Stimulated activated CD4-positive, alpha-beta T cell treated with anti-CD3 and anti-CD28 coated beads, Interleukin-1b, Interleukin-23, amount 100 ng/mL, for 4 hours (primary cell): Measurements from ENCODE around the gene THSD7B.

Source experiments
- DNase-seq, 2 donors: peaks; one replicate each; pipeline ENCODE4 v3.0.0-alpha.2; 2020; ENCODE audit warnings: low read depth in 2 of 2

The THSD7B gene

GRCh38 chr2:137381731-137382130, 616.4 kb downstream of the THSD7B start:
- no peak for DNase-seq

- no peak for DNase-seq
These were observed 618.0 kb downstream of the THSD7B start for GRCh38 chr2:137383391-137383790.

- DNase-seq, result no peak
These were observed 621.7 kb downstream of the THSD7B start for GRCh38 chr2:137387044-137387443.

- DNase-seq, result no peak
These were observed 640.2 kb downstream of the THSD7B start for GRCh38 chr2:137405496-137405895.

GRCh38 chr2:137411585-137411984, 646.2 kb downstream of the THSD7B start:
- DNase-seq, result no peak

GRCh38 chr2:137420744-137421143, 655.4 kb downstream of the THSD7B start:
- no peak for DNase-seq

- no peak for DNase-seq
These were observed 669.8 kb downstream of the THSD7B start for GRCh38 chr2:137435162-137435561.

GRCh38 chr2:137437386-137437785, 672.0 kb downstream of the THSD7B start:
- no peak for DNase-seq

- DNase-seq, result no peak
These were observed 679.6 kb downstream of the THSD7B start for GRCh38 chr2:137444970-137445369.

GRCh38 chr2:137449454-137449853, 684.1 kb downstream of the THSD7B start:
- no peak for DNase-seq

GRCh38 chr2:137454886-137455285, 689.5 kb downstream of the THSD7B start:
- DNase-seq, result no peak

- DNase-seq, result no peak
These were observed 702.0 kb downstream of the THSD7B start for GRCh38 chr2:137467246-137467862.

- no peak for DNase-seq
These were observed 727.9 kb downstream of the THSD7B start for GRCh38 chr2:137493261-137493660.

GRCh38 chr2:137500599-137500998, 735.3 kb downstream of the THSD7B start:
- no peak for DNase-seq

GRCh38 chr2:137507237-137507636, 741.9 kb downstream of the THSD7B start:
- DNase-seq, result no peak

GRCh38 chr2:137508739-137509384, 743.5 kb downstream of the THSD7B start:
- DNase-seq, result no peak

GRCh38 chr2:137511526-137511925, 746.2 kb downstream of the THSD7B start:
- no peak for DNase-seq

GRCh38 chr2:137521653-137522619, 756.6 kb downstream of the THSD7B start:
- no peak for DNase-seq

GRCh38 chr2:137522620-137523011, 757.3 kb downstream of the THSD7B start:
- no peak for DNase-seq

GRCh38 chr2:137523931-137524330, 758.6 kb downstream of the THSD7B start:
- DNase-seq, result no peak

- DNase-seq, result no peak
These were observed 759.8 kb downstream of the THSD7B start for GRCh38 chr2:137525132-137525531.

GRCh38 chr2:137525641-137526190, 760.4 kb downstream of the THSD7B start:
- no peak for DNase-seq
